ENCODE data around the gene NPAS3.

NPAS3 gene

DNA sequence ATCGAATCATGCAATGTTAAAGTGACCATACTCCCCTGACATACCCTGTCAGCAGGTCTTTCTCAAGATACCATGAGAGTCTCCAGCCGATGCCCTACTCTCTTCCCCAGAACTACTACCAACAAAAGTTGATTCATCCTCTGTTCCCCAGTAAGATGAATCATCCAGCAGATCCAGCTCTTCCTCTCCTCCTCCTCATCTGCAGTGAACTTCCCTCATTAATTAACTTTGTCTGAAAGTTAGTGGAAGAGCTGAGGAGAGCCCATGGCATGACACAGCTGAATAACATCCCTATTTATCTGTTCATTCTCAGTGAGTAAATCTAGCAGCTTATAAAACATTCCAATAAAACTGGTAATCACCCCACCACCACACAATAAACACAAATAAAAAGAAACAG lies 798.8 kb downstream of the NPAS3 start:
- TF ChIP-seq, protein P1, sequence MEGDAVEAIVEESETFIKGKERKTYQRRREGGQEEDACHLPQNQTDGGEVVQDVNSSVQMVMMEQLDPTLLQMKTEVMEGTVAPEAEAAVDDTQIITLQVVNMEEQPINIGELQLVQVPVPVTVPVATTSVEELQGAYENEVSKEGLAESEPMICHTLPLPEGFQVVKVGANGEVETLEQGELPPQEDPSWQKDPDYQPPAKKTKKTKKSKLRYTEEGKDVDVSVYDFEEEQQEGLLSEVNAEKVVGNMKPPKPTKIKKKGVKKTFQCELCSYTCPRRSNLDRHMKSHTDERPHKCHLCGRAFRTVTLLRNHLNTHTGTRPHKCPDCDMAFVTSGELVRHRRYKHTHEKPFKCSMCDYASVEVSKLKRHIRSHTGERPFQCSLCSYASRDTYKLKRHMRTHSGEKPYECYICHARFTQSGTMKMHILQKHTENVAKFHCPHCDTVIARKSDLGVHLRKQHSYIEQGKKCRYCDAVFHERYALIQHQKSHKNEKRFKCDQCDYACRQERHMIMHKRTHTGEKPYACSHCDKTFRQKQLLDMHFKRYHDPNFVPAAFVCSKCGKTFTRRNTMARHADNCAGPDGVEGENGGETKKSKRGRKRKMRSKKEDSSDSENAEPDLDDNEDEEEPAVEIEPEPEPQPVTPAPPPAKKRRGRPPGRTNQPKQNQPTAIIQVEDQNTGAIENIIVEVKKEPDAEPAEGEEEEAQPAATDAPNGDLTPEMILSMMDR (IDR thresholded peaks at IDR 0.05; ENCODE audit: low read length), result no peak
- no peak for TF ChIP-seq EZH2 (optimal IDR thresholded peaks at IDR 0.05; ENCODE audit: low read depth, low read length)
- TF ChIP-seq EZH2phosphoT487 (IDR thresholded peaks at IDR 0.05; ENCODE audit: low read length), result no peak

GRCh38 chr14:33738029-33738428 lies 799.4 kb downstream of the NPAS3 start:
- no peak overlapping the region for H3K27ac ChIP-seq (ENCODE audit: low read length)
- TF ChIP-seq, protein P1 (IDR thresholded peaks at IDR 0.05; ENCODE audit: low read length), result no peak
- no peaks in the 10 kb centered on the region for H3K9me2 ChIP-seq (replicated peaks; ENCODE audit: insufficient read depth, low read length)

More for the DNA sequence above, 798.8 kb downstream of the NPAS3 start:
- H3K36me3 ChIP-seq (replicated peaks; ENCODE audit: insufficient read depth, low read length), result no peaks in the 10 kb centered on the region
- no peak overlapping the region for H3K4me3 ChIP-seq (ENCODE audit: low read length)
- DNase-seq, result no peak
- H3K4me2 ChIP-seq (ENCODE audit: low read depth, low read length), result no peak overlapping the region
- H3F3A ChIP-seq (ENCODE audit: insufficient read depth, low read length), result no peaks in the 10 kb centered on the region
- no peak overlapping the region for H3K9ac ChIP-seq (ENCODE audit: low read length)
- no peak overlapping the region for H2AFZ ChIP-seq (ENCODE audit: low read length)
- H3K79me2 ChIP-seq (ENCODE audit: low read length), result no peaks in the 10 kb centered on the region
- no peak overlapping the region for H3K27ac ChIP-seq (ENCODE audit: low read length)
- no peaks in the 10 kb centered on the region for H3K4me1 ChIP-seq (ENCODE audit: low read length)
- no peaks in the 10 kb centered on the region for H3K27me3 ChIP-seq (replicated peaks; ENCODE audit: insufficient read depth, low read length)
- H3K9me3 ChIP-seq (replicated peaks; ENCODE audit: insufficient read depth, low read length), result no peaks in the 10 kb centered on the region
- H4K20me1 ChIP-seq (ENCODE audit: insufficient read depth, low read length), result no peaks in the 10 kb centered on the region
- no peaks in the 10 kb centered on the region for H3K9me2 ChIP-seq (replicated peaks; ENCODE audit: insufficient read depth, low read length)

DNA sequence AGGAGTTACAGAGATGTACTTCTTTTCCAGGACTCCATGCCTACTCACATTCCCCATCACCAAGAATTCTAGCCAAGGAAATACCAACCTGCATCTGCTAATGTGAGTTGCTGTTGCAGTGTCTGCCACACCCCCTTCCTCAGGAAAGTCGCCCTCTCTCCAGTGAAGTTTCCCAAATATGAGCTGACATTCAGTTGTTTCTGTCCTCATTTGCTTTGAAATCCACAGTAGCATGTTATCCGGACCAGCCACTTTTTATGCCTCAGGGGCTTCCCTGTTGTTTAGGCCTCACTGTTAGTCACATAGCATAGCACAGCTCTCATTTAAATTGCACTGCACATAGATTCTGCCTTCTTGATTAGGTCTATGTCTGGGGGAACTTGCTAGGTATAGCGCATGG lies 799.8 kb downstream of the NPAS3 start:
- DNase-seq, result no peak
- Histone ChIP-seq H3F3A (ENCODE audit: insufficient read depth, low read length) (no peaks in the 10 kb centered on the region), H3K36me3 (replicated peaks; ENCODE audit: insufficient read depth, low read length) (no peaks in the 10 kb centered on the region), H3K9me2 (replicated peaks; ENCODE audit: insufficient read depth, low read length) (no peaks in the 10 kb centered on the region), H3K79me2 (ENCODE audit: low read length) (no peaks in the 10 kb centered on the region), H3K27me3 (replicated peaks; ENCODE audit: insufficient read depth, low read length) (no peaks in the 10 kb centered on the region), H3K4me3 (ENCODE audit: low read length) (no peak overlapping the region), H3K27ac (ENCODE audit: low read length) (no peak overlapping the region), H4K20me1 (ENCODE audit: insufficient read depth, low read length) (no peaks in the 10 kb centered on the region), H3K9ac (ENCODE audit: low read length) (no peak overlapping the region), H3K4me1 (ENCODE audit: low read length) (no peaks in the 10 kb centered on the region), H3K9me3 (replicated peaks; ENCODE audit: insufficient read depth, low read length) (no peaks in the 10 kb centered on the region), H3K4me2 (ENCODE audit: low read depth, low read length) (no peak overlapping the region), H2AFZ (ENCODE audit: low read length) (no peak overlapping the region)
- TF ChIP-seq EZH2 (optimal IDR thresholded peaks at IDR 0.05; ENCODE audit: low read depth, low read length) (no peak), EZH2phosphoT487 (IDR thresholded peaks at IDR 0.05; ENCODE audit: low read length) (no peak)
- TF ChIP-seq, protein P1 (IDR thresholded peaks at IDR 0.05; ENCODE audit: low read length), result no peak

More at GRCh38 chr14:33738029-33738428, 799.4 kb downstream of the NPAS3 start:
- H3K27me3 ChIP-seq (replicated peaks; ENCODE audit: insufficient read depth, low read length), result no peaks in the 10 kb centered on the region
- no peak for DNase-seq
- no peak overlapping the region for H3K4me3 ChIP-seq (ENCODE audit: low read length)
- no peaks in the 10 kb centered on the region for H3K9me3 ChIP-seq (replicated peaks; ENCODE audit: insufficient read depth, low read length)
- no peak overlapping the region for H3K4me2 ChIP-seq (ENCODE audit: low read depth, low read length)
- no peak overlapping the region for H3K9ac ChIP-seq (ENCODE audit: low read length)
- no peaks in the 10 kb centered on the region for H3K4me1 ChIP-seq (ENCODE audit: low read length)
- no peaks in the 10 kb centered on the region for H3F3A ChIP-seq (ENCODE audit: insufficient read depth, low read length)
- no peaks in the 10 kb centered on the region for H3K36me3 ChIP-seq (replicated peaks; ENCODE audit: insufficient read depth, low read length)
- H3K79me2 ChIP-seq (ENCODE audit: low read length), result no peaks in the 10 kb centered on the region
- no peaks in the 10 kb centered on the region for H4K20me1 ChIP-seq (ENCODE audit: insufficient read depth, low read length)
- no peak overlapping the region for H2AFZ ChIP-seq (ENCODE audit: low read length)
